Measurements from ENCODE around the gene KIF5A. TPM values are rescaled to one million over a fixed set of nuclear protein-coding genes. Genes with fewer than 3 reads are reported as not detected.
"Not testable (repeated sequence)": the region's sequence is repeated elsewhere in the genome, so short reads cannot be mapped to it uniquely, and the experiment has no call there.

The KIF5A gene
- total RNA-seq, 3 donors from 2014 or later (not counting 1 experiment from before 2014, with no cell fraction given) = 0.09 to 0.40 (median 0.16) TPM

GRCh38 chr12:57514246-57514645 is 35.6 kb upstream of the KIF5A start:
- H3K9me3 Mint-ChIP-seq; DNase-seq; H3K9me3 ChIP-seq (ENCODE audit: control insufficient read depth, insufficient read depth, low read length); H3K4me3 Mint-ChIP-seq; H3K4me3 ChIP-seq (ENCODE audit: low read length); H3K27me3 ChIP-seq (ENCODE audit: control insufficient read depth, insufficient read depth, low read length); H3K27me3 Mint-ChIP-seq (ENCODE audit: low read depth in 2 of 2); ATAC-seq; H3K27ac ChIP-seq (ENCODE audit: low read length); intact Hi-C loops (cut with micrococcal nuclease): not testable (repeated sequence)
- Mint-ChIP-seq H3K27ac (peak overlapping the region; percentile 46 to 99), H3K36me3 (peaks cover 26% of the 10 kb centered on the region), H3K4me1 (peaks cover 17 to 24% of the 10 kb centered on the region in 2 donors)
- Histone ChIP-seq H3K4me1 (ENCODE audit: control insufficient read depth, insufficient read depth, low read length) (peaks cover 13% of the 10 kb centered on the region), H3K36me3 (ENCODE audit: control insufficient read depth, insufficient read depth, low read length) (peaks cover 72% of the 10 kb centered on the region)
- WGBS (ENCODE audit: insufficient coverage) = 95% methylated on average over 9 of the region's 9 CpGs

GRCh38 chr12:57514720-57515407 is 35.0 kb upstream of the KIF5A start:
- peak overlapping the region; percentile 46 to 99 for H3K27ac Mint-ChIP-seq
- H3K27ac ChIP-seq (ENCODE audit: low read length) = no peak overlapping the region
- intact Hi-C loops (cut with micrococcal nuclease) = no loop called here

GRCh38 chr12:57515408-57515933 is 34.4 kb upstream of the KIF5A start:
- Histone ChIP-seq H3K4me1 (ENCODE audit: control insufficient read depth, insufficient read depth, low read length) (peaks cover 22% of the 10 kb centered on the region), H3K27ac (ENCODE audit: low read length) (no peak overlapping the region), H3K27me3 (ENCODE audit: control insufficient read depth, insufficient read depth, low read length) (no peaks in the 10 kb centered on the region), H3K9me3 (ENCODE audit: control insufficient read depth, insufficient read depth, low read length) (no peaks in the 10 kb centered on the region), H3K36me3 (ENCODE audit: control insufficient read depth, insufficient read depth, low read length) (peaks cover 66% of the 10 kb centered on the region), H3K4me3 (ENCODE audit: low read length) (no peak overlapping the region)
- intact Hi-C loops (cut with micrococcal nuclease) = no loop called here
- Mint-ChIP-seq H3K9me3 (no peaks in the 10 kb centered on the region), H3K4me1 (peaks cover 20 to 36% of the 10 kb centered on the region in 2 donors), H3K27me3 (ENCODE audit: low read depth in 2 of 2) (no peaks in the 10 kb centered on the region), H3K36me3 (peaks cover 18% of the 10 kb centered on the region), H3K4me3 (no peak overlapping the region), H3K27ac (peak overlapping the region; percentile 46 to 99)
- no peak for TF ChIP-seq CTCF (IDR thresholded peaks at IDR 0.05)
- ATAC-seq = no peak
- DNase-seq = no peak
- WGBS (ENCODE audit: insufficient coverage) = 93% methylated on average over 3 of the region's 3 CpGs

More at GRCh38 chr12:57514720-57515407, 35.0 kb upstream of the KIF5A start:
- Histone ChIP-seq H3K27me3 (ENCODE audit: control insufficient read depth, insufficient read depth, low read length) (no peaks in the 10 kb centered on the region), H3K4me1 (ENCODE audit: control insufficient read depth, insufficient read depth, low read length) (peaks cover 19% of the 10 kb centered on the region), H3K9me3 (ENCODE audit: control insufficient read depth, insufficient read depth, low read length) (no peaks in the 10 kb centered on the region), H3K36me3 (ENCODE audit: control insufficient read depth, insufficient read depth, low read length) (peaks cover 68% of the 10 kb centered on the region), H3K4me3 (ENCODE audit: low read length) (no peak overlapping the region)
- H3K4me3 Mint-ChIP-seq = peak overlapping the region; percentile 13
- WGBS (ENCODE audit: insufficient coverage) = 95% methylated on average over 9 of the region's 9 CpGs
- no peaks in the 10 kb centered on the region for H3K9me3 Mint-ChIP-seq
- H3K36me3 Mint-ChIP-seq = peaks cover 20% of the 10 kb centered on the region
- ATAC-seq (no peak), DNase-seq (no peak)
- H3K4me1 Mint-ChIP-seq = peaks cover 20 to 30% of the 10 kb centered on the region in 2 donors
- TF ChIP-seq CTCF (IDR thresholded peaks at IDR 0.05) = no peak
- H3K27me3 Mint-ChIP-seq (ENCODE audit: low read depth in 2 of 2) = no peaks in the 10 kb centered on the region

- WGBS (ENCODE audit: insufficient coverage) = 92% methylated on average over 9 of the region's 11 CpGs
- Mint-ChIP-seq H3K36me3 (peaks cover 18% of the 10 kb centered on the region), H3K4me1 (peaks cover 20 to 42% of the 10 kb centered on the region in 2 donors), H3K4me3 (no peak overlapping the region), H3K9me3 (no peaks in the 10 kb centered on the region), H3K27me3 (ENCODE audit: low read depth in 2 of 2) (no peaks in the 10 kb centered on the region), H3K27ac (peak overlapping the region; percentile 46 to 99)
- H3K9me3 ChIP-seq (ENCODE audit: control insufficient read depth, insufficient read depth, low read length) = no peaks in the 10 kb centered on the region
- peaks cover 26% of the 10 kb centered on the region for H3K4me1 ChIP-seq (ENCODE audit: control insufficient read depth, insufficient read depth, low read length)
- peaks cover 66% of the 10 kb centered on the region for H3K36me3 ChIP-seq (ENCODE audit: control insufficient read depth, insufficient read depth, low read length)
- no peak for TF ChIP-seq CTCF (IDR thresholded peaks at IDR 0.05)
- H3K4me3 ChIP-seq (ENCODE audit: low read length) = no peak overlapping the region
- intact Hi-C loops (cut with micrococcal nuclease) = no loop called here
- ATAC-seq = no peak
- no peaks in the 10 kb centered on the region for H3K27me3 ChIP-seq (ENCODE audit: control insufficient read depth, insufficient read depth, low read length)
- no peak overlapping the region for H3K27ac ChIP-seq (ENCODE audit: low read length)
- DNase-seq = no peak
Measured at GRCh38 chr12:57515934-57516541, 33.8 kb upstream of the KIF5A start.
